ENCODE results near the gene CCSER1. TPM values are rescaled to one million over a fixed set of nuclear protein-coding genes. Genes with fewer than 3 reads are reported as not detected.

The CCSER1 gene
- total RNA-seq, 1 experiment from 2014 or later = 5.9 TPM

DNA sequence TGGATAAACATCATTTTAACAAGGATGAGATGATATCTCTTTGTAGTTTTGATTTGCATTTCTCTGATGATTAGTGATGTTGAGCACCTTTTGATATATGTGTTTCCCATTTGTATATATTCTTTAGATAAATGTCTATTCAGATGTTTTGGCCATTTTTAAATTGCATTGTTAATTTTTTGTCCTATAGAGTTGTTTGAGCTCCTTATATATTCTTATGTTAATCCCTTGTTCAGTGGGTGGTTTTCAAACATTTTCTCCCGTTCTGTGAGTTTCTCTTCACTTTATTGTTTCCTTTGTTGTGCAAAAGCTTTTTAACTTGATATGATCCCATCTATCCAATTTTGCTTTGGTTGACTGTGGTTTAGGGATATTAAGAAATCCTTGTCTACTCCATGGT is 606.0 kb downstream of the CCSER1 start:
- no TSS peak for BruUV-seq (replicated peaks)
- TF ChIP-seq, protein P1, sequence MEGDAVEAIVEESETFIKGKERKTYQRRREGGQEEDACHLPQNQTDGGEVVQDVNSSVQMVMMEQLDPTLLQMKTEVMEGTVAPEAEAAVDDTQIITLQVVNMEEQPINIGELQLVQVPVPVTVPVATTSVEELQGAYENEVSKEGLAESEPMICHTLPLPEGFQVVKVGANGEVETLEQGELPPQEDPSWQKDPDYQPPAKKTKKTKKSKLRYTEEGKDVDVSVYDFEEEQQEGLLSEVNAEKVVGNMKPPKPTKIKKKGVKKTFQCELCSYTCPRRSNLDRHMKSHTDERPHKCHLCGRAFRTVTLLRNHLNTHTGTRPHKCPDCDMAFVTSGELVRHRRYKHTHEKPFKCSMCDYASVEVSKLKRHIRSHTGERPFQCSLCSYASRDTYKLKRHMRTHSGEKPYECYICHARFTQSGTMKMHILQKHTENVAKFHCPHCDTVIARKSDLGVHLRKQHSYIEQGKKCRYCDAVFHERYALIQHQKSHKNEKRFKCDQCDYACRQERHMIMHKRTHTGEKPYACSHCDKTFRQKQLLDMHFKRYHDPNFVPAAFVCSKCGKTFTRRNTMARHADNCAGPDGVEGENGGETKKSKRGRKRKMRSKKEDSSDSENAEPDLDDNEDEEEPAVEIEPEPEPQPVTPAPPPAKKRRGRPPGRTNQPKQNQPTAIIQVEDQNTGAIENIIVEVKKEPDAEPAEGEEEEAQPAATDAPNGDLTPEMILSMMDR (conservative IDR thresholded peaks at IDR 0.05) = no peak
- TF ChIP-seq EZH2 (IDR thresholded peaks at IDR 0.05; ENCODE audit: low read depth) = no peak
- intact Hi-C loops (cut with micrococcal nuclease; ENCODE audit: unreplicated experiment) = no loop called here
- Histone ChIP-seq H3K27me3 (ENCODE audit: insufficient read depth, low read depth) (no peaks in the 10 kb centered on the region), H3K79me2 (ENCODE audit: low read depth) (no peaks in the 10 kb centered on the region), H3K4me2 (no peak overlapping the region), H3K9me2 (ENCODE audit: insufficient read depth) (no peaks in the 10 kb centered on the region), H3F3A (ENCODE audit: insufficient read depth, low read depth) (no peaks in the 10 kb centered on the region), H3K4me1 (replicated peaks; ENCODE audit: insufficient read depth) (peaks cover 5% of the 10 kb centered on the region; the same call in 1 of the 2 replicates), H3K27ac (no peak overlapping the region), H3K9me3 (ENCODE audit: insufficient read depth, low read depth) (no peaks in the 10 kb centered on the region), H2AFZ (no peak overlapping the region), H4K20me1 (ENCODE audit: insufficient read depth) (no peaks in the 10 kb centered on the region), H3K36me3 (ENCODE audit: low read depth) (no peaks in the 10 kb centered on the region), H3K4me3 (no peak overlapping the region)
- CTCF ChIA-PET = no interaction called here
- DNase-seq = no peak
- POLR2A ChIA-PET (ENCODE audit: unreplicated experiment) = no interaction called here

DNA sequence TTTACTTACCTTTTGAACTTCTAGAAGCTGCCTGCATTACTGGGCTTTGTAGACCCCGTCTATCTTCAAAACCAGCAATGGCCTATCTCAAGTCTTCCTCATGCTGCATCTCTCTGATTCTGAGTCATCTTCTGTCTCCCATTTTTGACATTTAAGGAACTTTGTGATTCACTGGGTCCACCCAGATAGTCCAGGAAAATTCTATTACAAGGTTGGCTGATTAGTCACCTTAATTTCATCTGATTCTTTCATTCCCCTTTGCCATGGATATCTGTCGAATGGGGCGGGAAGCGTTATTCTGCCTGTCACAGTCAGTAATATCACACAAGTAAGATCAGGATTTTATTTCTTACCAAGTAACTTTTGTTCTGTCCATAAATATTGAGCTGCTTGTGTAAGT is 618.0 kb downstream of the CCSER1 start:
- H3K36me3 ChIP-seq (ENCODE audit: low read depth) = no peaks in the 10 kb centered on the region
- no peaks in the 10 kb centered on the region for H3K79me2 ChIP-seq (ENCODE audit: low read depth)
- BruUV-seq (replicated peaks) = no TSS peak
- CTCF ChIA-PET = interaction anchor here (0.6 kb wide), 1 partner anchor 295 kb away, joined by 5 read pairs; no protein-coding TSS in a partner anchor
- POLR2A ChIA-PET (ENCODE audit: unreplicated experiment) = no interaction called here
- intact Hi-C loops (cut with micrococcal nuclease; ENCODE audit: unreplicated experiment) = no loop called here
- H2AFZ ChIP-seq = no peak overlapping the region
- no peaks in the 10 kb centered on the region for H3K9me2 ChIP-seq (ENCODE audit: insufficient read depth)
- H3K4me3 ChIP-seq = no peak overlapping the region
- no peaks in the 10 kb centered on the region for H3K9me3 ChIP-seq (ENCODE audit: insufficient read depth, low read depth)
- H3K4me1 ChIP-seq (replicated peaks; ENCODE audit: insufficient read depth) = no peaks in the 10 kb centered on the region
- H3K27me3 ChIP-seq (ENCODE audit: insufficient read depth, low read depth) = no peaks in the 10 kb centered on the region
- peak; percentile 5 to 37 for DNase-seq
- TF ChIP-seq EZH2 (IDR thresholded peaks at IDR 0.05; ENCODE audit: low read depth) = no peak
- TF ChIP-seq, protein P1 (conservative IDR thresholded peaks at IDR 0.05) = no peak
- no peaks in the 10 kb centered on the region for H3F3A ChIP-seq (ENCODE audit: insufficient read depth, low read depth)
- no peaks in the 10 kb centered on the region for H4K20me1 ChIP-seq (ENCODE audit: insufficient read depth)
- no peak overlapping the region; the same call in 1 of the 2 replicates for H3K4me2 ChIP-seq
- H3K27ac ChIP-seq = 0 out of 2 replicates have a peak overlapping the region, but pooled peaks have one; percentile 44

DNA sequence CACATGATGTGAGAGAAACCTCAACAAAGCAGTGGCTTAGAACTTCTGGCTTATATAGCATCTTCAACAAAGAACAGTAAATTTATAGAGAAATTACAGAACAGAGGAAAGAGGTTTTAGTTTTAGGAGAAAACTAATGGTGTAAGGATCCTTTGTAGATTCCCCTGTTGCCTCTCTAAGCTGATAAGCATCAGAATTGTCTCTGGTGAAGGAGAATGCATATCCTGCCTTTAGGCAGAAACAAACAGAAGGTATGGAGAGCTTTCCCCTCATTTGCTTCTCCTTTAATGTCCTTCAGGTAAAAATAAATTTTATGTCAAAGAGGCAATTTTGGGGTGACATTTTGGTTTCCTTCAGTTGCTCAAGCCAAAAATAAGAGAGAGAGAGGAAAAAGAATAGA is 625.9 kb downstream of the CCSER1 start:
- Histone ChIP-seq H4K20me1 (ENCODE audit: insufficient read depth) (no peaks in the 10 kb centered on the region), H3F3A (ENCODE audit: insufficient read depth, low read depth) (no peaks in the 10 kb centered on the region), H3K27ac (no peak overlapping the region), H3K9me2 (ENCODE audit: insufficient read depth) (no peaks in the 10 kb centered on the region), H3K27me3 (ENCODE audit: insufficient read depth, low read depth) (no peaks in the 10 kb centered on the region), H3K36me3 (ENCODE audit: low read depth) (no peaks in the 10 kb centered on the region), H2AFZ (no peak overlapping the region), H3K9me3 (ENCODE audit: insufficient read depth, low read depth) (no peaks in the 10 kb centered on the region), H3K4me1 (replicated peaks; ENCODE audit: insufficient read depth) (no peaks in the 10 kb centered on the region), H3K4me2 (no peak overlapping the region), H3K79me2 (ENCODE audit: low read depth) (no peaks in the 10 kb centered on the region), H3K4me3 (no peak overlapping the region)
- DNase-seq = no peak
- POLR2A ChIA-PET (ENCODE audit: unreplicated experiment) = no interaction called here
- TF ChIP-seq, protein P1 (conservative IDR thresholded peaks at IDR 0.05) = no peak
- TF ChIP-seq EZH2 (IDR thresholded peaks at IDR 0.05; ENCODE audit: low read depth) = no peak
- CTCF ChIA-PET = no interaction called here
- BruUV-seq (replicated peaks) = no TSS peak
- intact Hi-C loops (cut with micrococcal nuclease; ENCODE audit: unreplicated experiment) = no loop called here

All from PC-9 (cell line).